LNCaP clone FGC (cell line): ENCODE measurements around the gene SLC6A19.

Experiments
- DNase-seq: peaks from one replicate; pipeline ENCODE4 v3.0.0-alpha.2; 2011; ENCODE audit warnings: low read depth
- H3K4me3 ChIP-seq: 2 replicates; pipeline ENCODE4 v1.5.1; 2011; ENCODE audit warnings: mild to moderate bottlenecking, low read depth, low read length, control low read depth
- CTCF ChIP-seq: IDR thresholded peaks from 2 replicates; pipeline ENCODE4 v1.5.1; 2012; ENCODE audit warnings: mild to moderate bottlenecking; ENCODE audit not compliant: control insufficient read depth, insufficient read depth; ENCODE audit errors: extremely low read depth

Gene SLC6A19

GRCh38 chr5:1219098-1219767, 17.8 kb downstream of the SLC6A19 start:
- DNase-seq = no peak
- no peak for TF ChIP-seq CTCF
- no peak overlapping the region for H3K4me3 ChIP-seq

- no peak for DNase-seq
- TF ChIP-seq CTCF = no peak
- H3K4me3 ChIP-seq = no peak overlapping the region
Observed at GRCh38 chr5:1219768-1220100, 18.3 kb downstream of the SLC6A19 start.

- no peak for TF ChIP-seq CTCF
Observed at GRCh38 chr5:1220351-1220750, 19.0 kb downstream of the SLC6A19 start.

GRCh38 chr5:1220831-1221230, 19.4 kb downstream of the SLC6A19 start:
- DNase-seq = no peak
- TF ChIP-seq CTCF = no peak
- no peak overlapping the region for H3K4me3 ChIP-seq

More at GRCh38 chr5:1220351-1220750, 19.0 kb downstream of the SLC6A19 start:
- no peak overlapping the region for H3K4me3 ChIP-seq
- DNase-seq = no peak

- H3K4me3 ChIP-seq = no peak overlapping the region
- no peak for TF ChIP-seq CTCF
- DNase-seq = no peak
Observed at GRCh38 chr5:1221721-1222120, 20.3 kb downstream of the SLC6A19 start.

- no peak for TF ChIP-seq CTCF
- H3K4me3 ChIP-seq = no peak overlapping the region
- no peak for DNase-seq
Observed at GRCh38 chr5:1222147-1222546, 20.8 kb downstream of the SLC6A19 start.

GRCh38 chr5:1222621-1223277, 21.4 kb downstream of the SLC6A19 start:
- no peak for DNase-seq
- no peak overlapping the region for H3K4me3 ChIP-seq
- TF ChIP-seq CTCF = no peak
